Dermis microvascular lymphatic vessel endothelial cell (primary cell): ENCODE results near the gene ZNF618. TPM values are rescaled to one million over a fixed set of nuclear protein-coding genes. Genes with fewer than 3 reads are reported as not detected.

Experiments used
- DNase-seq, 2 donors: peaks; one replicate each; pipeline versions ENCODE4 v3.0.0 to v3.0.0-alpha.2; 2010; ENCODE audit warnings: low read depth in 2 of 2
- total RNA-seq: library from RNA; depleted of rRNA; stranded (reverse); fragments of >200 nt; gene quantifications from 2 replicates; pipeline ENCODE4 v1.2.1, GENCODE V29; 2014

The ZNF618 gene
- total RNA-seq, 1 donor from 2014 or later: 6.8 TPM

- no peak for DNase-seq
Observed at GRCh38 chr9:114021578-114021977, 145.5 kb downstream of the ZNF618 start.

GRCh38 chr9:114023961-114024360 lies 147.9 kb downstream of the ZNF618 start:
- DNase-seq: no peak

DNA sequence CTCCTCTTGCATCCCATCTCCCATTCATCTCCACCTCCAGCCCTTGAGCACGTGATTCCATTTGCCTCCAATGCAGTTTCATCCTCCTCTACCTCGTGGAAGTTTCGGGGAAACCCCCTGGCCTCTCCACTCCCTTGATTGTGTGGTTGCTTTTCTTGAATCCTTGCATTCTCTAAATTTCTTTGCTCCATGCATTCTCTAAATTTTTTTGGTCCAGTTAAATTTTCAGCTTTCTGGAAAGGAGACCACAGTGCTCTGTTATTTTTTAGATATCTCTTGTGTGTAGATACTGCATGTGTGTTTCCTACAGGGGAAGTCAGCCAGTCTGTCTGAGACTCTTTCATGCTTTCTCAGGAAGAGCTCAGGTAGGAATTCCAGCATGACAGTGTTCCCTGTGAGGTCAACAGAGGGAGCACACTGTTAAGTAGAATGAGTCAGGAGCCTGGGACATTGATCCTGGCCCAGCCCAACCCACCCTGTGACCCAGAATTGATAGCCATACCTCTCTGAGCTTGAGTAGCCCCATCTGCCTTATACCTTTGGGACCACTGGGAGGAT lies 149.2 kb downstream of the ZNF618 start:
- DNase-seq: no peak

DNA sequence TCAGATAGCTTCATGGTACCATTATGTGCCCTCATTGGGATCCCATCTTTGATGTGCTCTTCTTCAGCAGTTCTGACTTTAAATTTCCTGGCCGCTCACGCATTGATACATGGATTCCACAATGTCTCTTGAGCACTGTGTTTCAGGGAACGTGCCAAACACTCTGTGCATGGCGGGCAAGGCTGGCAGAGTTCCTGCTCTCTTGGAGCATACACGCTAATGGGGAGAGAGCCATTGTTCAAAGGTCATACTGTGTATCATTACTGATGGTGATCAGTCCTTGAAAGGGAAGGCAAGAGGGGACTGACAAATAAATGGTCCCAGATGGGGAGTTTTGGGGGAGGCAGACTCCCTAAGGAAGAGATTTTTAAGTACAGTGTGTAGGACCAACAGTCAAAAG lies 149.7 kb downstream of the ZNF618 start:
- no peak for DNase-seq

GRCh38 chr9:114026335-114026734 lies 150.2 kb downstream of the ZNF618 start:
- DNase-seq: no peak

DNA sequence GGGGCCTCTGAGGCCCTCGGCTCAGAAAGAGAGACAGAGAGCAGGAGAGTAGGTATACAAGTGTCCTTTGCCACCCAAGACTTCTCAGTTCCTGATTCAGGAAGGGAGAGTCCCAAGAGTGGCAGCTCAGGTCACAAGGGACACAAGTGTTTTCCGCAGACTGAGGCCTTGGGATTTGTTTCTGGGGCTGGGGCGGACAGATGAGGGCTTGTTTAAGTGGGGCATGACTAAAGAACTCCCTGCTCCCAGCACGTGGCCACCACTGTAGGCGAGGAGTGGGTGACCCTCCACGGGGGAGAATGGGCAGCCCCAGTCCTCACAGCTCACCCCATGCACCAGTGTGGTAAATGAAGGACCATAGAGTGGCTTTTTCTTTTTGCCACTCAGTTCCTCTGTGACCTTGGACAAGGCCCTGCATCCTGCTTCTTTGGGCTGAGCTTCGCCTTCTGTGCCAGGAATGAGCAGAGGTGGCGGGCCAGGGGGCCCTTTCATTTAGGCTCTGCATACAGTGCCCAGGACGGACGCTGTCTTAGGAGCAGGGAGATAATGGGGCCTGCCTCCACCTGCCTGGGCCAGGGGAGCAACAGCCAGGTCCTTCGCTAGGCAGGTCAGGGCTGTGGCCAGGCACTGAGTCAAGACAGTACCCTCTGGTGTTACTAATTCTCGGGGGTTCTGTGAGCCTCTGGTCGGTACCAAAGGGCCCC lies 151.2 kb downstream of the ZNF618 start:
- no peak for DNase-seq

DNA sequence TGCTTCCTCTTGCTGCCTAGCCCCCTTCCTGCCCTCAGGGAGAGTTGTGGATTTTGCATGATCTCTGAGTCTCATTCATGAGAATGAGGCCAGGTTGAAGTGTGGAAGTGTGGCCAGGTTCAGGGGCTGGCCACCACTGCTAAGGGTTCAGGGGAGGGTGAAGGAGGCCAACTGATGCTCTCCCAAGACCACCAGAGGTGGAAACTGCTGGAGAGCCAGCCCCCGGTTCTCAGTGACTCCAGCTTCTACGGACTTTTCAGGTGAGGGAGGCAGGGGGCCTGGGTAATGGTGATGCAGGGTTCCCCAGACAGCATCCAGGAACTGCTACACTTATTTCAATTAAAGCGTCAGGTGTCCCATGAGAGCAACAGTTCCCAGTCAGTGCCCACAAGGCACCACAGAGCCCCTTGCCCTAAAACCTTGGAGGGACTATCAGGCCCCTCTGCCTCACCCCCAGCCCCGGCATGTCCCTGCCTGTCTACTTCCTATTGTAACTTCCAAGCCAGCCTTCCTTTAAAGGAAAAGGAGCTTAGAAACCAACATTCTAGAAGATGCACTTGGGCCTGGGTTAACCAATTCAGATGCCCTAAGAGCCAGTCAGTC lies 151.9 kb downstream of the ZNF618 start:
- DNase-seq: no peak

DNA sequence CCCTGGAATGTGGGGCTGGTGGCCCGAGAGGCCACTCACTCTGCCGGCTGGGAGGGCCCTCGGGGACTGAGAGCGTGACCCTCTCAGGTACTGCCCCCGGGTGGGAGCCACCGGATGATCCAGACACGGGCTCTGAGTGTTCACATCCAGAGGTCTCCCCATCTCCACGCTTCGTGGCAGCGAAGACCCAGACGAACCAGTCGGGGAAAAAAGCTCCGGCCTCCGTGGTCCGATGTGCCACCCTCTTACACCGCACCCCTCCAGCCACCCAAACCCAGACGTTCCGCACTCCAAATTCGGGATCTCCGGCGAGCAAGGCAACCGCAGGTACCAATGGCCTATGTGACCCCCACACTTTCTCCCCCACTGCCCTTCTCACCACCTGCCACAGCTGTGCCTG lies 152.5 kb downstream of the ZNF618 start:
- DNase-seq: no peak

GRCh38 chr9:114029311-114030170 lies 153.4 kb downstream of the ZNF618 start:
- peak; percentile 10 to 68 for DNase-seq

- no peak for DNase-seq
Observed at GRCh38 chr9:114030364-114030763, 154.3 kb downstream of the ZNF618 start.

GRCh38 chr9:114031037-114031630 lies 155.0 kb downstream of the ZNF618 start:
- no peak for DNase-seq

DNA sequence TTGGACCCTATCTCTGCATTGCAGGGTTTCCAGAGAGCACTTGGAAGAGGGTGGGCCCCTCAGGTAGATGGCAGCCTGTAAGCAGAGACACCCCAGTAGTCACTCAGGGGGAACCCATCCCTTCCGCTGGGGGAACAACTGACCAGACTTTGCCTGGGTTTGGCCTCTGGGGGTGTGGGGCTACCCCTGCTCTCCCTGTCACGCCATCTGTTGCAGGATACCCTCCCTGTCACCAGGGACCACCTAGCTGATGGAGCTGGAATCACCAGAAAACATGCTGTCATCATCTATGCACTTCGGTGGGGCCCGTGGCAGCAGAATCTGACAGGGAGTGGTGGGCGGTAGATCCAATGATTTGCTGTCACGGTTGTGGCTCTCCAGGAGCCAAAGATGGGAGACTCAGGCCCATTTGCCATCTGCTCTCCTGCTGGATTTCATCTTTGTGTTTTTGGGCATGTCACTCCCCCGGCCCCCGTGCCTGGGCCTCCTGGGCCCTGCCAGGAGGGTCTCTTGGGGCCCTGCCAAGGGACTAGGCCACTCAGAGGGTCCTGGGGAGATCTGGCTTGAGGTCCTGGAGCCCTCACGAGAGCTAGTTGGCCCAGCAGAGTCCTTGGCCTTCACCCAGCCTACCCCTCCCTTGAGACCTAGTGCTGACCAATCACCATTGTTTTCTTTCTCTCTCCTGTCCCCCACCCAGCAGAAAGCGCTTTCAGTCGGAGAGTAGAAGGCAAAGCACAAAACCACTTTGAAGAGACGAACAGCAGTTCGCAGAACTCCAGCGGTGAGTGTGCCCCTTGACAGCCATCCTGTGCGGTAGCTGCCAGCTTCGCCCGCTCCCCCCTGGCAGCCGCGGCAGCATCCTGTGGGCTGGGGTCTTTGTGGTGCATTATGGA lies 156.1 kb downstream of the ZNF618 start:
- no peak for DNase-seq

GRCh38 chr9:114033397-114034103 lies 157.4 kb downstream of the ZNF618 start:
- peak; percentile 15 to 46 for DNase-seq

DNA sequence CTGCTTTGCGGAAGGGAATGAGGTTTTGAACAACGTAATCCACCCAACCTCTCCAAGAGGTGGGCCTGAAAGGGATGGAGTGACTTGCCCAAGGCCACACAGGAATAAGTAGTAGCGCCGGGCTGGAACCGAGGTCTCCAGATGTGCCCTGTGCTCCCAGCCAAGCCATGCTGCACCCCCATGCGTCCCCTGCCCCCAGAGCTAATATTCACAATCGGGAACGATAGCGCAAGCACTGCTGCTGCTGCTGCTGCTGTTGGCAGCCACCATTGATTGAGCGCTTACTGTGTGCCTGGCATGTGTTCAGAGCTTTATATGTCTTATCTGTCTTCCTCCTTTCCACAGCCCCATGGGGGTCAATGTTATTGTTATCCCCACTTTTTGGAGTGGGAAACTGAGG lies 158.1 kb downstream of the ZNF618 start:
- no peak for DNase-seq

- no peak for DNase-seq
Observed at GRCh38 chr9:114034661-114035062, 158.6 kb downstream of the ZNF618 start.

- no peak for DNase-seq
Observed at GRCh38 chr9:114035221-114035844, 159.2 kb downstream of the ZNF618 start.

GRCh38 chr9:114035845-114036801 lies 160.0 kb downstream of the ZNF618 start:
- no peak for DNase-seq

GRCh38 chr9:114037249-114037648 lies 161.1 kb downstream of the ZNF618 start:
- DNase-seq: no peak
